Kidney glomerular epithelial cell (primary cell): ENCODE data around the gene AJM1.
"Not testable (repeated sequence)": the region's sequence is repeated elsewhere in the genome, so short reads cannot be mapped to it uniquely, and the experiment has no call there.

ENCODE experiments used
- DNase-seq: peaks from one replicate; lab custom pipeline; 2025; lab: John Stamatoyannopoulos, UW

The AJM1 gene

GRCh38 chr9:136831720-136832104 lies 10.6 kb upstream of the AJM1 start:
- DNase-seq, result no peak

GRCh38 chr9:136832581-136832980 lies 9.7 kb upstream of the AJM1 start:
- no peak for DNase-seq

GRCh38 chr9:136833381-136834048 lies 8.8 kb upstream of the AJM1 start:
- not testable (repeated sequence) for DNase-seq

- DNase-seq, result no peak
Measured at GRCh38 chr9:136835162-136835931, 6.9 kb upstream of the AJM1 start.

- no peak for DNase-seq
Measured at GRCh38 chr9:136835932-136836904, 6.1 kb upstream of the AJM1 start.

- no peak for DNase-seq
Measured at GRCh38 chr9:136837146-136837855, 5.0 kb upstream of the AJM1 start.

GRCh38 chr9:136837856-136838277 lies 4.4 kb upstream of the AJM1 start:
- not testable (repeated sequence) for DNase-seq

GRCh38 chr9:136838314-136839228 lies 3.7 kb upstream of the AJM1 start:
- DNase-seq, result no peak

GRCh38 chr9:136839229-136840139 lies 2.8 kb upstream of the AJM1 start:
- DNase-seq, result no peak

GRCh38 chr9:136840140-136840876 lies 2.0 kb upstream of the AJM1 start:
- DNase-seq, result no peak

- peak; percentile 57 for DNase-seq
Measured at GRCh38 chr9:136840877-136841645, 1.2 kb upstream of the AJM1 start.

- DNase-seq, result not testable (repeated sequence)
Measured at GRCh38 chr9:136841646-136842379, 465 bp upstream of the AJM1 start.

GRCh38 chr9:136843159-136843800 lies 1.0 kb downstream of the AJM1 start:
- DNase-seq, result not testable (repeated sequence)

GRCh38 chr9:136843801-136844740 lies 1.8 kb downstream of the AJM1 start:
- DNase-seq, result not testable (repeated sequence)

GRCh38 chr9:136844761-136845464 lies 2.6 kb downstream of the AJM1 start:
- no peak for DNase-seq
